Frontal cortex (tissue), 4 donors: Measurements from ENCODE around the gene OR4D10. TPM values are rescaled to one million over a fixed set of nuclear protein-coding genes. Genes with fewer than 3 reads are reported as not detected.

Experiments
- DNase-seq, 2 donors: peaks; one replicate each; pipeline ENCODE4 v3.0.0; 2012; ENCODE audit warnings: low spot score in 2 of 2
- FAIRE-seq: peaks from 2 replicates; lab custom pipeline; 2012; peaks lifted over from hg19 to GRCh38; lab: Jason Lieb, UNC
- total RNA-seq: library from RNA; depleted of rRNA; stranded (reverse); fragments of >200 nt; gene quantifications from one replicate; pipeline ENCODE4 v1.2.3, GENCODE V29; 2014
- donor health status: control.
- donor health status: control.
- donor health status: control.

The OR4D10 gene
- total RNA-seq, 1 donor from 2014 or later: not detected

DNA sequence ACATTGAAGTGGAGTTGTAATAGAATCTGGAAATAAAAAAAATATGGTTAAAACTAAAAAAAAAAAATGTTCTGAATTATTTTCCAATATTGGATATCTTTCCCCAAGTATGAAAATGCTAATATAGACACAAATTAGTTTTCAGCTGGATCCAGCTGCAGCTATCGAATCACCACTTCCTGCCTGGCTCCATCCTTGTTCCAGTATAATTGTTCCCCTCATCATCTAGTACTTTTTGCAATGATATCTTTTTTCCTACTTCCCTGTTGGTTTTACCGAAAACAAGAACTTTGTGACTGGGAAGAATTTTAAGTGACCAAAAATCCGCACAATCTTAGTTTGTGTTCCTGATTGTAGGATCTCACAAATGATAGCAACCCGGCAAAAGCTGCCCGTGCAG lies 47.6 kb downstream of the OR4D10 start:
- DNase-seq (no peak), FAIRE-seq (no peak)

DNA sequence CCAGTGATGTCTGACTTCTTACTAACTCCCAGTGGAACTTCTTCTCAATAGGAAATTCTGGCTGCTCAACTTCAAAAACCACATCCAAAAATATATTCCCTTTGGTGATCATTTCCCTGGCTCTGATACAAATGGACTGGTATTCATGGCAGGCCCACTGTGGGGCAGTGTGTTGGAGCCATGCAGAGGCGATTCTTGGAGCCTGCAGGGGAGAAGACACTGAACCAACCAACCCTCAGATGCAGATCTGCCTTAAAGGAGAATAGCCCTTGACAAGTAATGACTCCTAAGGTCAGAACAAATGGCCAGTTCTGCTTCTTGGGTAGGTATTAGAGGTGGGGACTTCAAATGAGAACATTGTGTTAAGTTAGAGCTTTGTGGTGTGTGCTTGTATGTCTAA lies 50.4 kb downstream of the OR4D10 start:
- FAIRE-seq (no peak), DNase-seq (no peak)

DNA sequence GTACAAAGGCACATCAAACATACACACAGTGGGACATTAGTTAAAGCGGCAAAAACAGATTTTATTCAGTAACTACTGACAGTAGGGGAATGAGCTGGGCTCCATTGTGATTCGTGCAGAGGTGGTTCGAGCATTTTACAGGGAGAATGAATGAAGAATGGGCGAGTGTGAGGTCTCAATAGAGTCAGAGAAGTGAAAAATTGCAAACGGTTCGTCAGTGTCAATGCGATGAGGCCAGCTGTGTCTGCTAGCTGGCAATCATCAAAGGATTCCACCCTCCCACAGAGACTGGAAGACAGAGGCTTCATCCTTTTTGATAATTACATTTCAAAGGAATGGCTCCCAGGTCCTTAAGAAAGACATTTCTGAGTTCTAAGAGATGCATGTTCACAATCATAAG lies 55.6 kb downstream of the OR4D10 start:
- no peak for DNase-seq

More for the DNA sequence above, 55.6 kb downstream of the OR4D10 start:
- no peak for FAIRE-seq

Other genes starting within 250 kb of the OR4D10 start
- gene OR5AN1, start 114.4 kb upstream of the OR4D10 start, total RNA-seq: not detected
- gene OR5A2, start 46.9 kb upstream of the OR4D10 start, total RNA-seq: not detected
- not detected for gene OR5A1, start 36.8 kb upstream of the OR4D10 start, total RNA-seq
- not detected for gene OR4D6, start 16.4 kb upstream of the OR4D10 start, total RNA-seq
- not detected for gene OR4D11, start 30.3 kb downstream of the OR4D10 start, total RNA-seq
- not detected for gene OR4D9, start 38.2 kb downstream of the OR4D10 start, total RNA-seq
- 33.8 TPM for gene OSBP, start 142.5 kb downstream of the OR4D10 start, total RNA-seq
- 4.5 TPM for gene PATL1, start 195.7 kb downstream of the OR4D10 start, total RNA-seq
- gene OR10V1, start 240.5 kb downstream of the OR4D10 start, total RNA-seq: not detected